GM11168 (cell line): ENCODE measurements around the gene STH.

Source experiments
- in situ Hi-C: fragments of 300-500 bp; cut with MboI; formaldehyde crosslinking; loops from one replicate; pipeline ENCODE4 v1.12.0; 2022; ENCODE audit warnings: low sequenced_read_pairs; ENCODE audit not compliant: unreplicated experiment

The STH gene

DNA sequence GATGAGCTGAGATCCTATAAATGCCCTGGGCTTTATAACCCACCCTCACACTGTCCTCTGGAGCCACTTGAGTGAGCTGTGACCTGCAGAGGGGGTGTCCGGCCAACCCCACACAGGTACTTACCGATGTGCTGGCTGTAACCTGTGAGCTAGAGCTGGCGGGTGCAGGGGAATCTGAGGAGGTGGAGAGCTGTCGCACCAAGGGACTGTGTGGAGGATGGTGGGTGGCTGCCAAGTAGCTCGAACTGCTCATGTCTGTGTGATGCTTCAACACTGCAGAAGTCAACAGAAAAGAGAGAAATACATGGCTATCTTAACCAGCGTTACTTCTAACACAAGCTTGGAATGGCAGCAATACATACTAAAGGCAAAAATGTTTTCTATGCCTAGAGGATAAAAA is 39.4 kb downstream of the STH start:
- in situ Hi-C loops = no loop called here

DNA sequence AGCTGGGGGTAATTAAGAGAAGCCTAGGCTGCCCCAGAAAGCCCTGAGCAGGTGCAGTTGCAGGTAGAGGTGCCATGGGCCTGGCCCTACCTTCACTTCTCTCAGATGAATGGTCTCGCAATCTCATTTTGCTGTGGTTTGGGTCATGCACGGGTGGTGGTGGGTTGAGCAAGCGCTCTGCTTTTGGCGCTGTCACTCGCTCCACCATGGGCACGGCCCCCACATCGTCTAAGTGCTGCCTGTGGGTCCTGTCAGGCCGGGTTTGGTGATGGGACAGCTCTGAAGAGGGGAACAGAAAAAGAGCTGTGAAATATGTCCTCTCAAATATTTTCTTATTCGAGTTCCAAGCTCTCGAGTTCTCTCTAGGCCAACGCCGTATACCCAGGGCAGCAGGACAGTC is 39.9 kb downstream of the STH start:
- in situ Hi-C loops = no loop called here

GRCh38 chr17:46039592-46040186 is 40.6 kb downstream of the STH start:
- in situ Hi-C loops = no loop called here

DNA sequence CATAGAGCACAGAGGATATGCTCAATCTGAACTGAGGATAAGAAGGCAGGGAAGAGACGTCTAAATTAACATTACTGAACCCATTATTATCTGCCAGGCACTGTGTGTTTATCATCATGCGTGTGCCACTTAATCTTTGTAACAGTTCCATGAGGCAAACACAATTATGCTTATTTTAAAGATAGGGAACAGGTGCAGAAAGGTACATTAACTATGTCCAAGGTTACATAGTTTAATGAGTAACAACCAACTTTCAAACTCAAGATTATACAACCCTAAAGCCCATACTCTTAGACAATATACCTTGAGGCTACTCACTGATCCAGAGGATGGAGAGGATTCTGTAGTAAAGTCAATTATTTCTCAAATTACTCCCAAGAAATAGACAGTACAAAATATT is 43.2 kb downstream of the STH start:
- in situ Hi-C loops = no loop called here

DNA sequence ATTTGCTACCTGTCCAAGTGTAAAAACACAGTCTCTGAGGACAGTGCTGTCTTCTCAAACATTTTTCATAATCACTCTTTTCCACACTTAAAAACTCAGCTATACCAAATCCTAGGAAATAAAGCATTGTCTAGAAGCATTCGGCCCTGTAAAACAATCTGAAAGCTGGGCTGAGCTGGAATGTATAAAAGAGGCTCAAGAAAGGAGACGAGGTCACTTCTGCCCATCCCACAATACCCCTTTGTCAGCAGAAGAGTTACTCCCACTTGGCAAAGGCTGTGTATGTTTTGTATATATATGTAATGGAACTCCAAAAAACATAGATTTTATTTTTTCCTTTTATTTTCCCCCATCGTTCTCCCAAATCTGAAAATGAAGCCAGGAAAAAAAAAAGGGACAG is 43.9 kb downstream of the STH start:
- in situ Hi-C loops = no loop called here

DNA sequence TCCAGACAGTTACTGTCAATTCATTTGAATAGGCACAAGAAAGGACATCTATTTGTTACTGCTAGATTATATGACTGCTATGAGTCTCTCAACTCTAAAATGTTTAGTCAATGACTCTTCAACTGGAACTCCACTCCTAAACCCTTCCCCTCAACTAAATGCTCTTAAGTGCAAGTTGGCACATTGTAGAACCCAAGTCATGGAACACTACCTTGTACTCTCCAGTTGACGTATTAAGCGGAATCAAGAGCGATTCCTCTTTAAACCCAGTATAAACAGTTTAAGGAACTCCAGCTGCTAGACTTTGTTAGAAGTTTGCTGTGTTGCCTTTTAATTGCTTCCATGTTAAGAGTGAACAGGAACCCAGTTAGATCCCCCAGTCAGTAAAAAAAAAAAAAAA is 44.6 kb downstream of the STH start:
- in situ Hi-C loops = no loop called here

GRCh38 chr17:46044286-46044928 is 45.4 kb downstream of the STH start:
- in situ Hi-C loops = no loop called here

- in situ Hi-C loops = no loop called here
Observed at GRCh38 chr17:46044989-46045388, 45.9 kb downstream of the STH start.

DNA sequence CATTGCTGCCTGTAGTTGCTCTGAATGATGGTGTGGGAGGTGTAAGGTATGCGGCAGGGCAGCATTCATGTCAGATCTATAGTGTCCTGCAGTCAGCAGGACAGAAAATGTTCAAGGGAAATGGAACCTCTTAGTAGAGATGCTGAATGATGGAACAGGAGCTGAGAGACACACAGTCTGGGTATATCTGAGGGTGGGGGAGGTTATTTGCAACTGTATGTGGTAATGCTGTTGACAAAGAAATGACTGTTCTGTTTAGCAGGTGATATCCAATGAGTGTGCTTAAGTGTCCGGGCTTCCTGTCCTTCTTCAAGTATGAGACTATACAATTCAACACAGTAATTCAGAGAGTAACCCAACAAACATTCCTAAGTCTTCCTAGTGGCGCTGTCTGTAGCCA is 46.6 kb downstream of the STH start:
- in situ Hi-C loops = no loop called here

GRCh38 chr17:46046957-46047356 is 47.9 kb downstream of the STH start:
- in situ Hi-C loops = no loop called here

DNA sequence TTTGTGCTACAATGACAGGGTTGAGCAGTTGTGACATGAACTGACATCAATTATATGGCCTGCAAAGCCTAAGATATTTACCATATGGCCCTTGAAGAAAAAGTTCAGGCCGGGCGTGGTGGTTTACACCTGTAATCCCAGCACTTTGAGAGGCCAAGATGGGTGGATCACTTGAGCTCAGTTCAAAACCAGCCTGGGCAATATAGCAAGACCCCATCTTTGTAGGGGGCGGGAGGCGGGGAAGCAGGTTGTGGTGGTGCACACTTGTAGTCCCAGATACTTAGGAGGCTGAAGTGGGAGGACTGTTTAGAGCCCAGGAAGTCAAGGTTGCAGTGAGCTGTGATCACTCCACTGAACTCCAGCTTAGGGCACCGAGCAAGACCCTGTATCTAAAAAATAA is 48.3 kb downstream of the STH start:
- in situ Hi-C loops = no loop called here

DNA sequence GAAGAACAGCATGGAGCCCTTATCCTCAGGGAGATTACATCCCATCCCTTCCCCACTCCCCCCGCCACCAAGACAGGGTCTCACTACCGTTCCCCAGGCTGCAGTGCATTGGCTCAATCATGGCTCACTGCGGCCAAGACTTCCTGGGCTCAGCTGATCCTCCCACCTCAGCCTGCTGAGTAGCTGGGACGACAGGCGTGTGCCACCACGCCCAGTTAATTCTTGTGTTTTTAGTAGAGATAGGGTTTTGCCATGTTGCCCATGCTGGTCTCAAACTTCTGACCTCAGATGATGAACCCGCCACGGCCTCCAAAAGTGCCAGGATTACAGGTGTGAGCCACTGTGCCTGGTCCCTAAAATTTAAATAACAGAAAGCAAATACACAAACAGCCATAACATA is 48.8 kb downstream of the STH start:
- in situ Hi-C loops = no loop called here
